K562 (cell line): Measurements from ENCODE around the gene CDC25B. TPM values are rescaled to one million over a fixed set of nuclear protein-coding genes. Genes with fewer than 3 reads are reported as not detected.

ENCODE experiments used
- ATAC-seq: fragments of 200-7000 bp; cut with Tn5 transposase; 3 replicates; pipeline ENCODE4 v1.9.1; 2020; ENCODE audit warnings: moderate library complexity
- BruUV-seq: library from RNA; stranded (reverse); fragments of 400-500 nt; replicated peaks from 2 replicates; lab custom pipeline; 2021; lab: Mats Ljungman, UMichigan
- CTCF ChIA-PET: fragments of 300-600 bp; formaldehyde crosslinking; extraction: SDS; loops from one replicate; lab custom pipeline; 2021; ENCODE audit warnings: low intra/inter-chr PET ratio; lab: Yijun Ruan, JAX
- POLR2A ChIA-PET: fragments of 300-600, 350-650 bp; sonication (Branson Sonifier 250); formaldehyde crosslinking; extraction: SDS; loops from one replicate; lab custom pipeline; 2021; ENCODE audit warnings: antibody characterized with exemption, inconsistent platforms; lab: Yijun Ruan, JAX
- DNase-seq, 4 experiments: peaks; one replicate each; pipeline versions ENCODE4 v3.0.0 to v3.0.0-alpha.2; 2011 to 2018; ENCODE audit warnings: low spot score in 3 of 4, mixed read lengths in 3 of 4; ENCODE audit errors: extremely low read depth in 1 of 4
- FAIRE-seq: peaks from 2 replicates; lab custom pipeline; 2011; peaks lifted over from hg19 to GRCh38; lab: Jason Lieb, UNC
- H2AFZ ChIP-seq: 2 replicates; pipeline ENCODE4 v1.6.0; 2011; ENCODE audit warnings: low read depth, low read length, control low read depth, inconsistent platforms
- H3K27ac ChIP-seq: fragments of 200-600 bp; 3 replicates; pipeline ENCODE4 v1.8.0; 2011; ENCODE audit warnings: low read depth, mild to moderate bottlenecking, control low read depth, inconsistent platforms, low read length, moderate library complexity, mixed read lengths; ENCODE audit errors: extremely low read depth
- H3K27me3 ChIP-seq, 2 experiments: fragments of 300-600 bp in 1 of 2; 2 replicates in 1 of 2; 3 replicates in 1 of 2; pipeline versions ENCODE4 v1.6.0 to v1.8.0; 2011; ENCODE audit warnings: inconsistent platforms in 2 of 2, low read length in 2 of 2, mild to moderate bottlenecking in 1 of 2, mixed read lengths in 1 of 2, moderate library complexity in 1 of 2; ENCODE audit not compliant: control insufficient read depth in 2 of 2, insufficient read depth in 2 of 2
- H3K36me3 ChIP-seq: fragments of 300-600 bp; 3 replicates; pipeline ENCODE4 v1.8.0; 2011; ENCODE audit warnings: mild to moderate bottlenecking, low read length, inconsistent platforms; ENCODE audit not compliant: control insufficient read depth, insufficient read depth
- H3K4me1 ChIP-seq, 2 experiments: fragments of 200-600 bp in 1 of 2; replicated peaks in 1 of 2; 2 replicates in 1 of 2; 3 replicates in 1 of 2; pipeline versions ENCODE4 v1.5.1 to v1.8.0; 2011; ENCODE audit warnings: inconsistent platforms in 2 of 2, low read length in 2 of 2, mild to moderate bottlenecking in 1 of 2, mixed read lengths in 1 of 2, moderate library complexity in 1 of 2; ENCODE audit not compliant: control insufficient read depth in 2 of 2, insufficient read depth in 2 of 2
- H3K4me2 ChIP-seq: 2 replicates; pipeline ENCODE4 v1.6.1; 2011; ENCODE audit warnings: low read length, control low read depth, inconsistent platforms, mixed read lengths; ENCODE audit not compliant: insufficient read depth
- H3K4me3 ChIP-seq: fragments of 200-600 bp; sonication (generic), shearing (Covaris generic); 2 replicates; pipeline ENCODE4 v1.5.1; 2016; ENCODE audit warnings: control low read depth, inconsistent platforms
- H3K79me2 ChIP-seq: fragments of 200-600 bp; 3 replicates; pipeline ENCODE4 v1.8.0; 2011; ENCODE audit warnings: low read length, inconsistent platforms; ENCODE audit not compliant: control insufficient read depth, insufficient read depth
- H3K9ac ChIP-seq, 2 experiments: 2 replicates each; pipeline versions ENCODE4 v1.6.0 to v1.6.1; 2011; ENCODE audit warnings: low read depth in 2 of 2, low read length in 2 of 2, control low read depth in 1 of 2, inconsistent platforms in 1 of 2, mild to moderate bottlenecking in 1 of 2, mixed read lengths in 1 of 2; ENCODE audit not compliant: insufficient read depth in 1 of 2
- H3K9me1 ChIP-seq: one replicate; pipeline ENCODE4 v1.6.0; 2011; ENCODE audit warnings: inconsistent platforms, mild to moderate bottlenecking, low read length, moderate library complexity; ENCODE audit not compliant: control insufficient read depth, insufficient read depth
- H3K9me3 ChIP-seq: replicated peaks from 2 replicates; pipeline ENCODE4 v1.5.1; 2011; ENCODE audit warnings: low read depth, low read length, inconsistent platforms; ENCODE audit not compliant: control insufficient read depth, insufficient read depth
- H4K20me1 ChIP-seq: replicated peaks from 2 replicates; pipeline ENCODE4 v1.6.1; 2011; ENCODE audit warnings: low read length, inconsistent platforms, mixed read lengths; ENCODE audit not compliant: control insufficient read depth, insufficient read depth
- CBFA2T3 ChIP-seq: fragments of 450-650 bp; IDR thresholded peaks from 2 replicates; pipeline ENCODE4 v1.6.1; 2017
- CTCF ChIP-seq, 3 experiments: IDR thresholded peaks in 2 of 3; conservative IDR thresholded peaks in 1 of 3; 2 replicates each; pipeline ENCODE4 v1.5.1; 2011 to 2012; ENCODE audit warnings: low read length in 3 of 3, mild to moderate bottlenecking in 3 of 3, control low read depth in 2 of 3, improper control_type of control experiment in 1 of 3, inconsistent platforms in 1 of 3, low read depth in 1 of 3, mixed read lengths in 1 of 3, moderate library complexity in 1 of 3; ENCODE audit not compliant: insufficient read depth in 2 of 3
- EZH2 ChIP-seq: IDR thresholded peaks from 2 replicates; pipeline ENCODE4 v1.6.1; 2012; ENCODE audit warnings: low read depth, mild to moderate bottlenecking, inconsistent platforms, low read length, borderline replicate concordance
- FOS ChIP-seq: IDR thresholded peaks from 3 replicates; pipeline ENCODE4 v1.6.1; 2011; ENCODE audit not compliant: insufficient read length; ENCODE audit errors: extremely low read depth
- HOMEZ ChIP-seq: fragments of 250-450 bp; sonication (Bioruptor Pico); IDR thresholded peaks from 2 replicates; pipeline ENCODE4 v1.4.0; 2020; ENCODE audit warnings: mild to moderate bottlenecking, moderate library complexity
- MCM5 ChIP-seq: fragments of 450-650 bp; IDR thresholded peaks from 2 replicates; pipeline ENCODE4 v1.6.1; 2016; ENCODE audit warnings: low read depth
- NBN ChIP-seq: fragments of 450-650 bp; IDR thresholded peaks from 2 replicates; pipeline ENCODE4 v1.6.1; 2016; ENCODE audit warnings: low read depth, mild to moderate bottlenecking
- RBM34 ChIP-seq: fragments of 200-400 bp; formaldehyde crosslinking; IDR thresholded peaks from 2 replicates; pipeline ENCODE4 v1.6.1; 2018; ENCODE audit warnings: low read length, borderline replicate concordance; ENCODE audit not compliant: insufficient read depth
- TAL1 ChIP-seq: fragments of 450-650 bp; IDR thresholded peaks from 2 replicates; pipeline ENCODE4 v1.6.1; 2016; ENCODE audit warnings: mild to moderate bottlenecking
- TCF7L2 ChIP-seq: fragments of 150-350 bp; IDR thresholded peaks from 2 replicates; pipeline ENCODE4 v1.6.1; 2016; ENCODE audit warnings: low read depth, mild to moderate bottlenecking, low read length, moderate library complexity
- ZKSCAN8 ChIP-seq: fragments of 200-800 bp; sonication (Bioruptor generic); IDR thresholded peaks from 2 replicates; pipeline ENCODE4 v1.6.1; 2016; ENCODE audit warnings: missing genetic modification characterization, missing compliant biosample characterization
- ZNF12 ChIP-seq: sonication (generic); formaldehyde crosslinking; IDR thresholded peaks from 2 replicates; pipeline ENCODE4 v1.4.0; 2020; ENCODE audit warnings: mild to moderate bottlenecking, missing genetic modification reagents
- ZNF165 ChIP-seq: fragments of 250-450 bp; sonication (Bioruptor Pico); IDR thresholded peaks from 2 replicates; pipeline ENCODE4 v1.4.0; 2020; ENCODE audit warnings: borderline replicate concordance
- ZNF212 ChIP-seq: fragments of 450-650 bp; formaldehyde crosslinking; IDR thresholded peaks from 2 replicates; pipeline ENCODE4 v1.4.0; 2020; ENCODE audit warnings: mild to moderate bottlenecking
- ZNF3 ChIP-seq: fragments of 250-450 bp; sonication (Bioruptor Pico); IDR thresholded peaks from 2 replicates; pipeline ENCODE4 v1.5.0; 2021; ENCODE audit warnings: mild to moderate bottlenecking, moderate library complexity
- ZNF785 ChIP-seq: fragments of 250-450 bp; sonication (Bioruptor Pico); IDR thresholded peaks from 2 replicates; pipeline ENCODE4 v1.4.0; 2020; ENCODE audit warnings: mild to moderate bottlenecking
- WGBS: fragments of 100-300 bp; shearing (Covaris generic); methylation state at CpG from one replicate; pipeline ENCODE4 v1.1.6; 2016; ENCODE audit warnings: low coverage, mixed read lengths; ENCODE audit not compliant: insufficient coverage; ENCODE audit errors: missing lambda C conversion rate; 5-methylcytosine and 5-hydroxymethylcytosine counted together
- in situ Hi-C: fragments of 300-500 bp; cut with MboI; formaldehyde crosslinking; loops from 4 replicates; pipeline ENCODE4 v1.15.0; 2018; ENCODE audit warnings: inconsistent platforms, mixed read lengths
- intact Hi-C: fragments of 100-400 bp; cut with micrococcal nuclease; formaldehyde crosslinking; loops from 2 replicates; pipeline ENCODE4 v1.14.2; 2022
- polyA plus RNA-seq, 8 experiments: library from polyadenylated mRNA; depleted of rRNA in 4 of 8; stranded (reverse) in 5 of 8; unstranded in 3 of 8; fragments of >200 nt; fragmentation: Nextera tagmentation in 2 of 8; fragmentation: Illumina TruSeq in 1 of 8; extraction: Ambion mirVana in 2 of 8; extraction: Trizol in 1 of 8; gene quantifications; 2 replicates each; pipeline versions ENCODE4 v1.2.1 to v1.2.3, GENCODE V29; 2011 to 2014; ENCODE audit warnings: inconsistent platforms in 1 of 8, missing spikeins in 1 of 8
- total RNA-seq, 7 experiments: library from RNA; depleted of rRNA in 6 of 7; stranded (reverse); fragments of >200 nt in 6 of 7; fragmentation: Illumina TruSeq in 2 of 7; extraction: Trizol in 2 of 7; gene quantifications; 2 replicates each; pipeline versions ENCODE4 v1.2.1 to v1.2.3, GENCODE V29; 2011 to 2021; ENCODE audit warnings: low replicate concordance in 1 of 7
- TF ChIP-seq, protein P1 (sequence below): fragments of 250-450 bp; sonication (Bioruptor Pico); IDR thresholded peaks from 2 replicates; pipeline ENCODE4 v1.5.0; 2022; ENCODE audit warnings: mild to moderate bottlenecking
- TF ChIP-seq, protein P2 (sequence below): fragments of 450-650 bp; formaldehyde crosslinking; IDR thresholded peaks from 2 replicates; pipeline ENCODE4 v1.4.0; 2022; ENCODE audit warnings: missing genetic modification characterization

CDC25B gene
- total and polyA plus RNA-seq, 9 of the 15 experiments (the other 6 are each of a cell fraction or from before 2014, with no cell fraction given): 2.3 to 35.7 (median 9.5) TPM

DNA sequence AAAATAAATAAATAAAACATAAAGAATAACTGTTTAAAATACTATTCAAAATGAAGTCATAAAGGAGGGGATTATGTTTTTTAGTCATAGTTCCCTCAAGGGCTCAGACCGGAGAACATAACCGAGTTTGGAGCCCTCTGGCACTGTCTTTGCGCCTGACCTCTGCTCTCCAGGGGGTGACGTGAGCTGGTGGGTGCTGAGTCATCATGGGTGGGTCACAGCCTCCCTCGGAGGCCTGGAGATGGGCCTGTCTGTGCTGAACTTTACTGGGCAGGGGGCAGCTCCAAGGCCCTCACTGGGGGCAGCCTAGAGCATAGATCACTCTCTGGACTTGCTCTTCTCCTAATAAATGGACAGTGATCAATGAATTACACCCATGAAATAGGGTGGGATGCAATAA, 47.4 kb downstream of the CDC25B start:
- H3K4me1 ChIP-seq: peaks cover 42 to 55% of the 10 kb centered on the region in 2 experiments; a peak in 4 of 5 replicates
- FAIRE-seq (peak; percentile 90), DNase-seq (peak; percentile 83 to 89 (median 86)), ATAC-seq (peak; percentile 67)
- ChIA-PET CTCF (no interaction called here), POLR2A (interaction anchor here (1.0 to 2.0 kb wide), 3 partner anchors 11 to 23 kb away, joined by 3 to 13 read pairs (median 5); partner anchors contain the start of gene AP5S1)
- peak overlapping the region; percentile 49 for H3K4me2 ChIP-seq
- no peaks in the 10 kb centered on the region for H3K9me1 ChIP-seq
- H3K79me2 ChIP-seq: peaks cover 22% of the 10 kb centered on the region
- no peaks in the 10 kb centered on the region for H4K20me1 ChIP-seq
- H3K4me3 ChIP-seq: no peak overlapping the region
- peak overlapping the region; percentile 51; the same call in 1 of the 2 replicates for H2AFZ ChIP-seq
- 3% methylated on average over 5 of the region's 5 CpGs for WGBS
- intact Hi-C loops: no loop called here
- H3K27ac ChIP-seq: peak overlapping the region; percentile 76
- no peaks in the 10 kb centered on the region for H3K9me3 ChIP-seq
- in situ Hi-C loops: no loop called here
- peaks cover 5% of the 10 kb centered on the region; the same call in 2 of the 3 replicates for H3K36me3 ChIP-seq
- no TSS peak for BruUV-seq
- H3K9ac ChIP-seq: peak overlapping the region; percentile 53 to 68
- no peaks in the 10 kb centered on the region for H3K27me3 ChIP-seq
- TF ChIP-seq ZKSCAN8: no peak
- TF ChIP-seq NBN: peak; percentile 38; the same call in 1 of the 2 replicates
- no peak for TF ChIP-seq ZNF785 (CRISPR knock-in tag)
- no peak for TF ChIP-seq TAL1
- TF ChIP-seq CBFA2T3: no peak
- TF ChIP-seq FOS: peak; percentile 3
- no peak for TF ChIP-seq MCM5
- TF ChIP-seq, protein P1, sequence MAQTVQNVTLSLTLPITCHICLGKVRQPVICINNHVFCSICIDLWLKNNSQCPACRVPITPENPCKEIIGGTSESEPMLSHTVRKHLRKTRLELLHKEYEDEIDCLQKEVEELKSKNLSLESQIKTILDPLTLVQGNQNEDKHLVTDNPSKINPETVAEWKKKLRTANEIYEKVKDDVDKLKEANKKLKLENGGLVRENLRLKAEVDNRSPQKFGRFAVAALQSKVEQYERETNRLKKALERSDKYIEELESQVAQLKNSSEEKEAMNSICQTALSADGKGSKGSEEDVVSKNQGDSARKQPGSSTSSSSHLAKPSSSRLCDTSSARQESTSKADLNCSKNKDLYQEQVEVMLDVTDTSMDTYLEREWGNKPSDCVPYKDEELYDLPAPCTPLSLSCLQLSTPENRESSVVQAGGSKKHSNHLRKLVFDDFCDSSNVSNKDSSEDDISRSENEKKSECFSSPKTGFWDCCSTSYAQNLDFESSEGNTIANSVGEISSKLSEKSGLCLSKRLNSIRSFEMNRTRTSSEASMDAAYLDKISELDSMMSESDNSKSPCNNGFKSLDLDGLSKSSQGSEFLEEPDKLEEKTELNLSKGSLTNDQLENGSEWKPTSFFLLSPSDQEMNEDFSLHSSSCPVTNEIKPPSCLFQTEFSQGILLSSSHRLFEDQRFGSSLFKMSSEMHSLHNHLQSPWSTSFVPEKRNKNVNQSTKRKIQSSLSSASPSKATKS (CRISPR knock-in tag): no peak
- TF ChIP-seq CTCF (IDR thresholded peaks at IDR 0.05 in 2 of 3, conservative IDR thresholded peaks at IDR 0.05 in 1 of 3; ENCODE audit: insufficient read depth in 2 of 3, low read depth in 1 of 3, low read length in 3 of 3): no peak
- no peak for TF ChIP-seq HOMEZ (CRISPR knock-in tag)
- TF ChIP-seq ZNF212: no peak
- TF ChIP-seq TCF7L2: no peak
- TF ChIP-seq ZNF3: no peak
- TF ChIP-seq ZNF12 (CRISPR knock-in tag): no peak
- no peak for TF ChIP-seq ZNF165
- TF ChIP-seq EZH2: no peak
- TF ChIP-seq RBM34: no peak
- TF ChIP-seq, protein P2, sequence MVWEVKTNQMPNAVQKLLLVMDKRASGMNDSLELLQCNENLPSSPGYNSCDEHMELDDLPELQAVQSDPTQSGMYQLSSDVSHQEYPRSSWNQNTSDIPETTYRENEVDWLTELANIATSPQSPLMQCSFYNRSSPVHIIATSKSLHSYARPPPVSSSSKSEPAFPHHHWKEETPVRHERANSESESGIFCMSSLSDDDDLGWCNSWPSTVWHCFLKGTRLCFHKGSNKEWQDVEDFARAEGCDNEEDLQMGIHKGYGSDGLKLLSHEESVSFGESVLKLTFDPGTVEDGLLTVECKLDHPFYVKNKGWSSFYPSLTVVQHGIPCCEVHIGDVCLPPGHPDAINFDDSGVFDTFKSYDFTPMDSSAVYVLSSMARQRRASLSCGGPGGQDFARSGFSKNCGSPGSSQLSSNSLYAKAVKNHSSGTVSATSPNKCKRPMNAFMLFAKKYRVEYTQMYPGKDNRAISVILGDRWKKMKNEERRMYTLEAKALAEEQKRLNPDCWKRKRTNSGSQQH (CRISPR knock-in tag): no peak
